Umbilical cord (tissue), 2 donors: Measurements from ENCODE around the gene SPINDOC. TPM values are rescaled to one million over a fixed set of nuclear protein-coding genes. Genes with fewer than 3 reads are reported as not detected.
A peak's percentile ranks its signal among the peaks of the same experiment; 100 is the strongest.

Experiments
- DNase-seq: peaks from one replicate; pipeline ENCODE4 v3.0.0-alpha.2; 2015; ENCODE audit warnings: low spot score
- total RNA-seq: library from RNA; depleted of rRNA; stranded (reverse); fragments of >200 nt; gene quantifications from one replicate; pipeline ENCODE4 v1.2.3, GENCODE V29; 2014; ENCODE audit warnings: low replicate concordance; ENCODE audit not compliant: insufficient read depth

Gene SPINDOC
- total RNA-seq, 1 donor from 2014 or later: 6.0 TPM

DNA sequence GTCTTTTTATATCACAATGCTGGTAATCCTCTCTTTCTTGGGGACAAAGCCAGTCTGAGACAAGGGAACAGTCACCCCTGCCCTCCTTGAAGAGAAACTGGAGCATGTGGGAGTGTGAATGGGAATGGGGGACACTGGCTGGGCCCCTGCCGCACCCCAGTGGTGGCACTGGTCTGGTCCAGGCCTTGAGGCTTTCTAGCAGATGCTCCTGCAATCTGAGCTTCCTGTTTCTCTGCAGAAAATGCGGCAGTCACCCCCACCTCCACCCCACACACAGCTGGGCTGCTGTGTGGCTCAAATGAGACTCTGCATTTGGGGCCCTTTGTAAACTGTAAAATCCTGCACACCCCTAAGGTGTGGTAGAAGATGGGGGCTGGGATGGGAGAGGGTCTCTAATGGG, 19.1 kb downstream of the SPINDOC start:
- DNase-seq: no peak

DNA sequence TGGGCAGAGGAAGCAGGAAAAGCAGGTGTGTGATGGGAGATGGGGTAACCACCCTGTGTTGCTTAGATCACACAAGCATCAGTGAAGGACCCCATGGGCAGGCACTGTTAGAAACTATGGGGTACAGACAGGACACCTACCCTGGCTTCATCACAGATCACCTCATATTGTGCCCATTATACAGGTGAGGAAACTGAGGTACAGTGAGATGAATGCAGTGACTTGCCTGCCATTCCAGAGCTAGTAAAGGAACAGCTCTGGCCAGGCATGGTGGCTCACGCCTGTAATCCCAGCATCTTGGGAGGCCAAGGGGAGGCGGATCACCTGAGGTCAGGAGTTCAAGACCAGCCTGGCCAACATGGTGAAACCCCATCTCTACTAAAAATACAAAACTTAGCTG, 19.8 kb downstream of the SPINDOC start:
- DNase-seq: no peak

DNA sequence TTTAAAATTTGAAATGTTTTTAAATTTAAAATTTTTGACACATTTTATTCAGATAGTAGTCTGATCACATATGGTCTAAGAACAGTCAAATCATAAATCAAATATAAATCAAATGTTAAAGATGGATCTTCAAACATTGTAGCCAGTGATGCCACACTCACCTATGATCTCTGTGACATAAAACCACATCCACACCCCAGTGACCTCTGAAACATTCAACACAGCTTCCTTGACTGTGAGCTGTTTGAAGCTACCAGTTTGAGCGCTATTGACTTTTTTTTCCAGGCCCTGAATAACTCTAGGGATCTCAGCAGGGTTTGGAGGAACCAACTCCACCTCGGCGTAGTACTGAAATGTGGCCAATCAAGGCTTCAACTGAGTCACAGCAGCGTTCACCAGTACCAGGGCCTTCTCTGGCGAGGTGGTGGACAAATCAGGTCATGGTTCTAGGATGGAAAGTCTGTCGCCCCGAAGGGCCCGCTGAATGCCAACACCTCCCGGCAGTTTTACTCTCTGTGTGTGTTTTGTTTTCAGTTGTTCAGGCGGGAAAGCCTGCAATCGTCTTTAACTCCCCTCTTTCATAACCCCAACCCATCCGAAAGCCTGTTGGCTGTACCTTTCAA, 21.4 kb downstream of the SPINDOC start:
- DNase-seq: no peak

DNA sequence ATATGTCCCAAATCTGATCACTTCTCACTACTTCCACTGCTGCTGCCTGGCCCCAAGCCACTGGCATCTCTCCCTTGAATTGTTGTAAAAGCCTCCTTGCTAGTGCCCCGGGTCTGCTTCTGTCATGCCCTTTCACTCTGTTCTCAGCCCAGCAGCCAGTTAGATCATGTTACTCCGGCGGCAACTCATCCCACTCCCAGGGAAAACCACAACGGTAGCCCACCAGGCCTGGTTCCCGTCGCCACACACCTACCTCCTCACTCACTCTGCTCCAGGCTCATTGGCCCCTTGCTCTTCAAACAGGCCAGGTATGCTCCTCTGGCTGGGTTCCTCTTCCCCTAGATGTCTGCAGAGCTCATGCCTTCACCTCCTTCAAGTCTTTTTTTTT, 21.9 kb downstream of the SPINDOC start:
- DNase-seq: no peak

GRCh38 chr11:63837027-63837688, 23.9 kb downstream of the SPINDOC start:
- peak; percentile 84 for DNase-seq

DNA sequence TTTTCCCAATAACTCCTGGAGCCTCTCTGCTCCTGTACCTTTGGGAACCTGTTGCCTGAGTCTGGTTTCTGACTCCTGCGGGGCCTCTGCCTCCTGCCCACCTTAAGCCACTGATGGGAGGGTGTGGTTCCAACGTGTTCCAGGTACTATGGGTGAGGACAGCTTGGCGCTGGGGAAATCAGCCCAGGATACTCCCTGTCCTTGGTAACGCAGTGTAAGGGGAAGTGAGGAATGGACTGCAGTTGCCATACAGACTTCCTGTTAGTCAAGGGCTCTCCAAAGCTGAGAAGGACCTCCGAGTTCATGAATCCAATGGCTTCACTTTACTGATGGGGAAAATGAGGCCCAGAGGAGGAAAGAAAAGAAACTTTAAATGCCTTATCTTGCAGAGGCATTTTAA, 24.5 kb downstream of the SPINDOC start:
- no peak for DNase-seq

GRCh38 chr11:63838150-63838677, 25.0 kb downstream of the SPINDOC start:
- DNase-seq: no peak

- peak; percentile 100 for DNase-seq
These were observed 25.6 kb downstream of the SPINDOC start, which contains the start of gene MARK2 for GRCh38 chr11:63838678-63839507. TSS of gene MARK2 (plus strand) at chr11:63839110. CDS start at chr11:63839507, 397 bp downstream.

- DNase-seq: peak; percentile 35
These were observed 26.5 kb downstream of the SPINDOC start for GRCh38 chr11:63839508-63840355.

DNA sequence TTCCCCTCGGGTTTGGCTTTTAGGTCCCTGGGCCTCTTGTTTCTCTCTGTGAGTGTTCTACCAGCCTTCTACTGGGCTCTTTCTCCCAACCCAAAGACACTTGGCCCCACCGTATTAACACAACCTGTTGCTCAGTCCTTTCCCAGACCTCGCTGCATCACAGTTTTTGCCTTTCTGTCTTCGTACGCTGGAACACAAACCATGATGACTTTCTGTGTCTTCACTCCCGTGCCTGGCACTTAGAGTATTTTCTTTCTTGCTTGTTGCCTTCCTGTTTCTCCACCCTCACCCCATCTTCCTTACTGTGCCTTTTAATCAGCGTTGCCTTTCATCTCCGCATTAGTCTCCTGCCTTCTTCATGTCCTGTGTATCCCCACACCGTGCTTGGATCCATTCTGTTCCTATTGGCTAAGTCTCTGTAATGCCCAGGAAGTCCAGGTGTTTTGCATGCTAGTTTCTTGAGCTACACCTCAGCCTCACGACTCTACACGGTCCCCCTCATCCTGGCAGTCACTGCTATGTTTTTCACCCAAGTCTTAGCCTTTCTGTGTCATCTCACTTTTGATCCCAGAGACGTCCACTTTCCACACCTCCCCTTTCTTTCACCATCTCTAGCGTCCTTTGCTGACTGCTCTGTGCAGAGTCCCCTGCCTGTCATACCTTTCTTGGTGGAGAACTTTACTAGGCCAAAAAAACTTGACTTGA, 27.3 kb downstream of the SPINDOC start:
- DNase-seq: no peak

- peak; percentile 54 for DNase-seq
These were observed 28.3 kb downstream of the SPINDOC start for GRCh38 chr11:63841554-63841953.

DNA sequence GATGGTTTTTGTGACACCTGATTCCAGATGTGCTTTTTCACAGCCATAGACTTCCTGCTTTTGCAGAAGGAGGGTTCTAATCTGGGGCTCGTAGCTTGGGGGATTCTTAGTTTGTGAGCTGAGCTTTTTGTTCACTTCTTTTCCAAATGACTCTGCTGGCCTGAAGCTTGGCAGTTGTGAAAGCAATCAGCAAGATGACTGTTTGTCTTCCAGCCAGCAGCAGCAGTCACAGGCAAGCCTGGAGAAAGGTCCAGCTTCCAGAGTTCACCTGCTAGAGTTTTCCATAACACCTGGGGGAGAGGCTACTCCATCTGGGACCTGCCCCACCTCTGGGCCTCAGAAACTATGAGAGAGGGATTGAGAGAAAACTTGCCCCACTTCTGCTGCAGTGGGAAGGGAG, 29.8 kb downstream of the SPINDOC start:
- DNase-seq: no peak

DNA sequence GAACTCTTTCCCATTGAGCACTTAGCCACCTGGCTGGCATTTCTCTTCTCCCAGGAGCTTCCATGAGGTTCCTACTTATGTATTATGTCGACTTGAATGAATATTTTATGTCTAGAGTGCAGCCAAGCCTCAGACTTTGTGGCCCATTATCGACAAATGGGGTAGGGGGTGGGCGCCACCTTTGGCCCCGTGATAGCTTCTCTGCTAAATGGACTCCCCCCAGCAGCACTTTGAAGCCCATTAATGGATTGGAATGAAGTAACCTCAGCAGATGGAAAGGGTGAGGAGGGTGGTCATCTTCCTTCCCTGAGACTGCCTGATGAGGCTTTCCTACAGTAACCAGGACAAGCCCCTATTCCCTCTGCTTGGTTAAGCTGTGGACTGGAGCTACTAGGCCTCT, 31.6 kb downstream of the SPINDOC start:
- DNase-seq: no peak

DNA sequence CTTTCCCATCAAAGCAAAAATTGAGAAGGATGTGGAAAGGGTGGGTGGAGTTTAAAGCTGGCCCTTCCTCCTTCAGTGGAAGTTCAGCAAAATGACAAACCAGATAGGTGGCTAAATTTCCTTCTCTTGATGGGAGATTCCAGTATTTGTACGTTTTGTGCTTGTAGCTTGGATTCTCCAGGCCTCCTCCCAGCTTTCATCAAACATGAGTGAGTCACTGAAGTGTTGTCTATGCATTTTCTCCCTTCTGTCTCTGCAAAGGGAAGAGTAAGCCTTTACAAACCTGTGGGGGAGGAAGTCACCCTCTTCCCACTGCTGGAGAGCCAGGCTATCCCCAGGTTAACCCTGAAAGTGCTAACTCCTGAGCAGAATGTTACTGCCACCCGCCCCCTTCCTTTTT, 32.0 kb downstream of the SPINDOC start:
- peak; percentile 71 for DNase-seq

GRCh38 chr11:63845911-63846310, 32.7 kb downstream of the SPINDOC start:
- DNase-seq: peak; percentile 65

- no peak for DNase-seq
These were observed 33.6 kb downstream of the SPINDOC start for GRCh38 chr11:63846897-63847296.

DNA sequence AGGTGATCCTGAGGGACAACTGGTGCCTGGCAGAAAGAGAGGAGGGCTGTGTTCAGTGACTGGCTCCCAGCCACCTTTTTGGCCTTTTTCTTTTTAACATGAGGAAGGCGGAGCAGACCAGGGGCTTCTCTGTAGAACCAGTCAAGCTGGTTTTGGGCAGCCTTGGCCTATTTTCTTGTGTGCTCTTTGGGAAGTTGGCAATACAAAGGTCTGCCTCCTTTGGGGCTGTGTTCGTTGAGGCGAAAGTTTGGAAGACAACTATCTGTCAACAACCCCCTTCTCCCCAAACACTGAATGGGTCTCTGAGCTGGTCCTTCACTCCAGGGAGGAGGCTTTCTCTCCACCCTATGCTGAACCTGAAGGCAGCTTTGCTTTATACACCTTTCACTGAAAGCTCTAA, 34.1 kb downstream of the SPINDOC start:
- DNase-seq: peak; percentile 59

- no peak for DNase-seq
These were observed 36.4 kb downstream of the SPINDOC start for GRCh38 chr11:63849691-63850090.

DNA sequence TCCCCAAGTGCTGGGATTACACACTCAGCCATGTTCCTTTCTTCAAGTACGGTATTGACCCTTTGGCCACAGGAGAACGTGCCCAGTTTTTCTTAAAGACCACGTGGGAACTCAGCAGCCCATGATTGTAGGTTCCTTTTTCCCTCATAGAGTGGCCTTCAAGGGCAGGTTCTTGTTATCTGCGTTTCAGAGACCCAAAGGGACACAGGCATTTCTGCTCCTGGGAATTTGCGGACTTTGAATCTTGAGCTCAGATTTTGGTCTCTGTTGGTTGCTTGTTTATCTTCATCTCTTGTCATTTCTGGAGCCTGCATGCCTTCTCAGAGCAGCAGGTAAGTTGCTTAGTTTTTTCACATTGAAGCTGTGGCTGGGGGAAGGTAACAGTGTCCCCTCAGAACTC, 37.7 kb downstream of the SPINDOC start:
- DNase-seq: no peak

GRCh38 chr11:63851364-63851763, 38.1 kb downstream of the SPINDOC start:
- DNase-seq: no peak

- no peak for DNase-seq
These were observed 40.2 kb downstream of the SPINDOC start for GRCh38 chr11:63853476-63853875.
